Stimulated activated CD8-positive, alpha-beta memory T cell treated with anti-CD3 and anti-CD28 coated beads, Interleukin-15, amount 100 ng/mL, for 1 hour (primary cell): ENCODE data around the gene TPX2.

Experiments used
- DNase-seq: peaks from one replicate; pipeline ENCODE4 v3.0.0-alpha.2; 2020; ENCODE audit warnings: low read depth

Gene TPX2, protein sequence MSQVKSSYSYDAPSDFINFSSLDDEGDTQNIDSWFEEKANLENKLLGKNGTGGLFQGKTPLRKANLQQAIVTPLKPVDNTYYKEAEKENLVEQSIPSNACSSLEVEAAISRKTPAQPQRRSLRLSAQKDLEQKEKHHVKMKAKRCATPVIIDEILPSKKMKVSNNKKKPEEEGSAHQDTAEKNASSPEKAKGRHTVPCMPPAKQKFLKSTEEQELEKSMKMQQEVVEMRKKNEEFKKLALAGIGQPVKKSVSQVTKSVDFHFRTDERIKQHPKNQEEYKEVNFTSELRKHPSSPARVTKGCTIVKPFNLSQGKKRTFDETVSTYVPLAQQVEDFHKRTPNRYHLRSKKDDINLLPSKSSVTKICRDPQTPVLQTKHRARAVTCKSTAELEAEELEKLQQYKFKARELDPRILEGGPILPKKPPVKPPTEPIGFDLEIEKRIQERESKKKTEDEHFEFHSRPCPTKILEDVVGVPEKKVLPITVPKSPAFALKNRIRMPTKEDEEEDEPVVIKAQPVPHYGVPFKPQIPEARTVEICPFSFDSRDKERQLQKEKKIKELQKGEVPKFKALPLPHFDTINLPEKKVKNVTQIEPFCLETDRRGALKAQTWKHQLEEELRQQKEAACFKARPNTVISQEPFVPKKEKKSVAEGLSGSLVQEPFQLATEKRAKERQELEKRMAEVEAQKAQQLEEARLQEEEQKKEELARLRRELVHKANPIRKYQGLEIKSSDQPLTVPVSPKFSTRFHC

DNA sequence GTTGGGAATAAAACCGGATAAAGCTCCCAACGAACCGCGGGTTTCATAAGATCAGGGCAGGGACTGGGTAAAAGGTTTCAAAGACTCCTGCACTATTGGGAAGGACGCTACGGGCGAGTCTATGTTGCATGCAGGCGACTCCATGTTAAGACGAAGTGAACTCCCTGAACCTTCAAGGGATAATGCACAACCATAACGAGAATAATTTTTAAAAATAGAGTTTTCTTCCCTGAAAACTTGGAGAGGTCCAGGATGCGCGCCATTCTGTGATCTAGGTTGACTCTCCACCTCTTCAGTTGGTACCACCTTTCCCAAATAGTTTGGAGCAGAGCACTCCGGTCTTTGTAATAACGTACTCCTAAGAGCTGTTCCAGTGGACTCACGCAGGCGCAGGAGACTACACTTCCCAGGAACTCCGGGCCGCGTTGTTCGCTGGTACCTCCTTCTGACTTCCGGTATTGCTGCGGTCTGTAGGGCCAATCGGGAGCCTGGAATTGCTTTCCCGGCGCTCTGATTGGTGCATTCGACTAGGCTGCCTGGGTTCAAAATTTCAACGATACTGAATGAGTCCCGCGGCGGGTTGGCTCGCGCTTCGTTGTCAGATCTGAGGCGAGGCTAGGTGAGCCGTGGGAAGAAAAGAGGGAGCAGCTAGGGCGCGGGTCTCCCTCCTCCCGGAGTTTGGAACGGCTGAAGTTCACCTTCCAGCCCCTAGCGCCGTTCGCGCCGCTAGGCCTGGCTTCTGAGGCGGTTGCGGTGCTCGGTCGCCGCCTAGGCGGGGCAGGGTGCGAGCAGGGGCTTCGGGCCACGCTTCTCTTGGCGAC, at the start of gene TPX2:
TSS of gene TPX2 (plus strand) at position 562 of the 821 bp plus-strand sequence. CDS start 18,187 bp downstream, outside the sequence.
- DNase-seq: peak; percentile 51

DNA sequence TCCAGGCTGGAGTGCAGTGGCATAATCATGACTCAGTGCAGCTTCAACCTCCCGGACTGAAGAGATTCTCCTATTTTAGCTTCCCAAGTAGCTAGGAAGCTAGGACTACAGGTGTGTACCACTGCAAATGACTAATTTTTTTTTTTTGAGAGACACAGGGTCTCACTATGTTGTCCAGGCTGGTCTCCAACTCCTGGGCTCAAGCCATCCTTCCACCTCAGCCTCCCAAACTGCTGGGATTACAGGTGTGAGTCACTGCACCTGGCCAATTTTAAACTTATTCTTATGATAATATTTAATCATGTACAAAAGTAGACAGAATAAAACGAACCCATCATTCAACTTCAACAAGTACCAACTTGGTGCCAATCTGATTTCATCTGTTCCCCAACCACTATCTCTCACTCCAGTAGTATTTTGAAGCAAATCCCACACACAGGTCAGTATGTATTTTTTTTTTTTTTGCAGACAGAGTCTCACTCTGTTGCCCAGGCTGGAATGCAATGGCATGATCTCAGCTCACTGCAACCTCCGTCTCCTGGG, 48.9 kb upstream of the TPX2 start:
- no peak for DNase-seq

GRCh38 chr20:31691646-31692275, 47.3 kb upstream of the TPX2 start:
- DNase-seq: no peak

DNA sequence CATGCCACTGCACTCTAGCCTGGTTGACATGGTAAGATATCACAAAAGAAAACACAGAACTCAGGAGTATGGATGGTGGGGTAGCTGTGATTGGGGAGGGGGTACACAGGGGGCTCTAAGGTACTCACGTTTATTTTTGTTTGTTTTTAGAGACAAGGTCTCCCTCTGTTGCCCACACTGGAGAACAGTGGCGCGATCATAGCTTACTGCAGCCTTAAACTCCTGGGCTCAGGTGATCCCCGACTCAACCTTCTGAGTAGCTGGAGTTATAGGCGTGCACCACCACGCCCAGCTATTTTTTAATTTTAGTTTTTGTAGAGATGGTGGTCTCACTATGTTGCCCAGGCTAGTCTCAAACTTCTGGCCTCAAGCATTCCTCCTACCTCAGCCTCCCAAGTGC, 45.7 kb upstream of the TPX2 start:
- DNase-seq: no peak

DNA sequence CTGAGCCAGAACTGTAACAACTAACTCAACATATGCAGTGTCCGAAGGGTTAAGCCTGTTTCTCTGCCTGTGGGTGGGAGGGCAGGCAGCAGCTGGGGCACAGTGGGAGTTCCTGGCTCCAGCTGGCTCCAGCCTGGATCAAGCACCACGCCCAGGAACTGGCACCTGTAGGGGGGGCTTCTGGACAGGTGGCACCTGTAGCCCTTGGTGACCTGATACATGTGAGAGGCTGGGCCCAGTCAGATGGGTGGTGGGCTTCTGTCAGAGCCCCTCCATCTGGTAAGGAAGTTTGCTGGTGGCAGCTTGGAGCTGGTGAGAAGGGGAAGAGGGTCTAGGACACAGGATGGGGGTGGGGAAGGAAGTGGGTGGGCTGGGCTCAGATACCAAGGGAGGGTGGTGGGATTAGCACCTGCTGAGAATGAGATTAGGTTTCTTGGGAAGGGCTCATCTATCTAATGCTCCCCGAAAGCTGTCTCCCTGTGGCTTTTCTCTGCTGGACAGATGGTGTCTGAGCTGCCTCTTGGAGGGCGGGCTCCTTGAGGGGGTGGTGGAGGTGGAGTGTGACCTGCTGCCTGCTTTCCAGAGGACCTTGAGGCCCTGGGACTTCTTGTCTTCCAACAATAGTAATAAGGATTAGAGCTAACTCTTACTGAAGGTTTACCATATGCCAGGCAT, 45.0 kb upstream of the TPX2 start:
- no peak for DNase-seq

GRCh38 chr20:31694842-31695593, 44.1 kb upstream of the TPX2 start:
- DNase-seq: no peak

DNA sequence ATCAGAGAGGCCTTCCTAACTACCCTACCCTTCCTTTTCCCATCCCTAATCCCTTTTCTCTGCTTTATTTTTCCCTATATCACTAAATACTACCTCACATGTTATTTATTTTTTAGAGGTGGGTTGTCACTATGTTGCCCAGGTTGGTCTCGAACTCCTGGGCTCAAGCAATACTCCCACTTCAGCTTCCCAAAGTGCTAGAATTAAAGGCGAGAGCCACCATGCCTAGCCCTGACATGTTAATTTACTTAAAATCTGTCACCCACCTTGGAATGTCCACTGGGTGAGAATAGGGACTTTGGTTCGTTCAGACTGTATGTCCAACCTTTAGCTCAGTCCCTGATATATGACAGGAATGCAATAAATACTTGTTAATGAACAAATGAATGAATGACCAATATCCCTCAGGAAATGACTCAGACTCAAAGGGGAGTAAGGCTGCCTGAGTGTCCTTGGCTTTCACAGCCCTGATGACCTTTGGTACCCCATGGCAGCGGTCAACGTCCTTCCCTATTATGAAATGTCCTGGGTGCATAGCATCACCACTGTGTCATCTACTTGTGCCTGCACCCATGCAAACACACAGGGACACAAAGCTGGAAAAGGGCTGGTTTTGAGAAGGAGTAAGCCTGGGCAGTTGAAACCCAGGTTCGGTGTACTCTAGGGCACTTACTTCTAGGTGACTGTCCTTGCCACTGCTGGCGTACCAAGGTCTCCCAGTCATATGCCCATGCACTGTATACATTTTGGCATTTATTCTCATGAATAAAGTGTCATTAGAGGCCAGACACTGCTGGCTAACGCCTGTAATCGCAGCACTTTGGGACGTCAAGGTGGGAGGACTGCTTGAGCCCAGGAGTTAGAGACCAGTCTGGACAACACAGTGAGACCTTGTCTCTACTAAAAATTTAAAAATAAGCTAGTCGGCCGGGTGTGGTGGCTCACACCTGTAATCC, 43.0 kb upstream of the TPX2 start:
- no peak for DNase-seq

- no peak for DNase-seq
Observed at GRCh38 chr20:31698243-31698802, 40.8 kb upstream of the TPX2 start.

DNA sequence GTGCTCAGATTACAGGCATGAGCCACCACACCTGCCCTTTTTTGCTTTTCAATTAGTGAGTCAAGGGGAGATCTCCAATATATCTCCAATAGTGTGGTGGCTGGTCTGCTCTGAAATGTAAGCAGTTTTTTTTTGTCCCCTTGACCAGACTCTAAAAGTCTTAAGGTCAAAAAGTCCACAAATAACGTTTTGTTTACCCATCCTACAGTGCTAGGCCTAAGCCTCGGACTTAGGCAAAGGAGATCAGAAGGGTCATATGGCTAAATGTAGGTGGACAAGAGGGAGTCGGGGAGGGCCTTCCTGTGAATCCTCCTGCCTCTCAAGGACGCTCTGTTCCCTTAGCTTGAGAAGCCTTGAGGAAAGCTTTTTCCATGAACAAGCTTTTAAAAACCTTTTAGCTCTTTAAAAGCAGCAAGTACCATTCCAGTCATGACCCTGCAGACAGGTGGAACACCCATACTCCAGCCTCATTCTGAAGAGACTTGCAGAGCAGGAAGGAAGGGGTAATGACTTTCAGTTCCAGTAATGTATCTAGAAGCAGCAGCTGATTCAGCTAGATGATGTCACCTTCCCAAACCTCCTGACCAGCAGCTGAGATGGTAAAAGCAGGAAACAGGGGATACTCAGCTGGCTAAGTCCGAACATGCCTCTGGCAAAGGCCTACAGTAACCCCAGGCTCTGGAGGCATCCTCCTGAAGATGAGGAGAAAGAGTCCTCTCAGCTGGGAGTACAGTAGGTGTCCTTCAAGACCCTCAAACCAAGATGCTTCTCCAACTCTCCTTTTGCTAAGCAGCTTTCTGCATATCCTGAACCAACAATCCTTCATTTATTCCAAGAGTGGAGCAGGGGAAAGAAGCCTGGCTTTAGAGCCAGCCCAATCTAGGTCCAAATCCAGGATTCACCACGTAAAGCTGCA, 40.0 kb upstream of the TPX2 start:
- DNase-seq: no peak

DNA sequence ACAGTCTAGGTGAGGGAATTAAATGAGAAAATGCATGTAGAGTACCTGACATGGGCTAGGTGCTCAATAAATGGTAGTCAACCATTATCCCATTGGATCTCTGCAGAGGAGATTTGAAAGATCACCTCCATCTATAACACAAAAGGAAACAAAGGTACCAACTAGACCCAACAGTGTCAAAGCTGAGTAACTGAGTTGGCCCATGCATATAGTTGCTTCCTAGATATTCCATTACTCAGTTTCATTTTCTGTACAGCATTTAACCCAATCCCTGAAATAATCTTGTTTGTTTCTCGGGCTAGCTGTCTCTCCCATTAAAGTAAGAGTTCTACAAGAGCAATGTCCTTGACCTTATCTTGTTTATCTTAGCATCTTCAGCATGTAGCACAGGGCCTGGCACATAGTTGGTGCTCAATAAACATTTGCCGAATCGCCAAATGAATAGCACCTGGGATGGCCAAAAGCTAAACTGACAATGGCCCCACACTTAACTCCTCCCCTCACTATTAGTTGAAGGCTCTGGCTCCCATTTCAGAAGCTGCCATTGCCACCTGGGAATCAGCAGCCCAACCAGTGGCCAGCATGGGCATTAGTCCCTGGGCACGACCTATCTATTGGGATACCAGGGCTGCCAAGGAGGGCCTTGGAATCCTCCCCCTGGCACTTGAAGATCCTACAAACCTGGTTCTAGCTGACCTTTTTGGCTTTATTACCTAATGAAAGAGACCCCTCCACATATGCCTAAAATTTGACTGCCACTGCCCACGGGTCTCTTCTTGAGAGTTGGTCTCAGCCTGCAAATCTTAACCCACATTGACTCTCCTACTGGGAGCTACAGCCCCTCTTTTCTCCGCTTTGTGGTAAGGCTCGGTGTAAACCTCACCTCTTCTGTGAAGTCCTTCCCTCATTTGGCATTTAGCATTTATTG, 39.0 kb upstream of the TPX2 start:
- no peak for DNase-seq

- no peak for DNase-seq
Observed at GRCh38 chr20:31700747-31701146, 38.3 kb upstream of the TPX2 start.

DNA sequence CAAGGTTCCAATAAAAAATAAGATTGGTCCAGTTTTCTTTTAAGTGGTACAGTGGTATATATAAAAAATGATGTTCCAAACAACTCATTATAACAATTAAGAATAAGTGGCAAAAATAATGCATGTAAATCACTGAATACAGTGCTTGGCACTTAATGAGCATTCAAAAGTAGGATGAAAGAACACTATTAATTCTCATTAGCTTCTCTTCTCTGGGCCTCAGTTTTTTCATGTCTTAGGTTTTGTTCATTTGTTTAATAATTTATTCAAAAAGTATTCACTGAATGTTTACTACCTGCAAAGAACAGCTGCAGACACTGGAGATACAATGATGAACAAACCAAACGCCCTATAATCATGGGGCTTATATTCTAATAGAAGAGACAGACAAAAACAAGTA, 37.5 kb upstream of the TPX2 start:
- no peak for DNase-seq

DNA sequence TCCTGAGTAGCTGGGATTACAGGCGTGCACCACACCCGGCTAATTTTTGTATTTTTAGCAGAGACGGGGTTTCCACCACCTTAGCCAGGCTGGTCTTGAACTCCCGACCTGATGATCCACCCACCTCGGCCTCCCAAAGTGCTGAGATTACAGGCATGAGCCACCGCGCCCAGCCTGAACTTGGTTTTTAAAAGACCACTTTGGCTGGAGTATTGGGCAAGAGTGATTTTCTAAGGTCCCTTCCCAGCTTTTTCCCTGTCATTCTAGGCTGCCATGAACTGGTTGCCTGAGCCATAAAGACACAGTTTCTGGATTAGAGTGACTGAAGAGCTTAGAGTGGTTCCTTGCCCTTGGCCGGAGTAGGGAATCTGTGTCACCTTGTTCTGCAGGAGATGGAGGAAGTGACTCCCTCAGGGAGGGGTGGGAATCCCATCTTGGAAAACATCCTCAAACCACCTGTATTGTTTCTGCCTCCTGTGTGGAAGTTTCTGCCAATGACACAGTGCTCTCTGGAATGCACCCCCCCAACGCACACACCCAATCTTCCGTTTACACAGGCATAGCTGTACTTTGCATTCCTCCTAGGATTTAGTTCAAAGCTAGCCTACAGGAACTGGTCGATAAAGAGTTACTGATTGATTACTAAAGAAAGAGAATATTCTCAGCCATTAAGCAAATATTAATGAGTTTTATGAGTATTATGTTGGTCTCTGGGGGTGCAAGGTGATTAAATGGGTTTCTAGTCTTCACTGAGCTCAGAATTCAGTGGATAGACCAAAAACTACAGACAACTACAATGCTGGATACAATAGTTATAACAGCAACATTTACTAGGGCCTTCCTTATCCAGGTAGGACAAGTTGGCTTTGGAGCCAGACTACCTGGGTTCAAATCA, 34.6 kb upstream of the TPX2 start:
- no peak for DNase-seq

- DNase-seq: no peak
Observed at GRCh38 chr20:31705191-31705590, 33.9 kb upstream of the TPX2 start.
